ENCODE data around the gene PRKCG.
A peak's percentile ranks its signal among the peaks of the same experiment; 100 is the strongest.
"Not testable (repeated sequence)": the region's sequence is repeated elsewhere in the genome, so short reads cannot be mapped to it uniquely, and the experiment has no call there.

The PRKCG gene

GRCh38 chr19:53865918-53866864 lies 15.8 kb upstream of the PRKCG start:
- Histone ChIP-seq H3K27me3 (ENCODE audit: control insufficient read depth in 1 of 2, insufficient read depth in 2 of 2, low read length in 2 of 2) (no peaks in the 10 kb centered on the region), H3K36me3 (ENCODE audit: control insufficient read depth in 2 of 2, insufficient read depth in 2 of 2, low read length in 2 of 2) (peaks cover 1 to 4% of the 10 kb centered on the region in 2 donors), H3K9ac (ENCODE audit: low read length in 2 of 2) (peak overlapping the region; percentile 87 to 92), H3K4me3 (ENCODE audit: low read length in 2 of 2) (peak overlapping the region; percentile 75 to 81), H3K27ac (ENCODE audit: low read length) (peak overlapping the region; percentile 99), H3K9me3 (ENCODE audit: control insufficient read depth in 2 of 2, low read length in 2 of 2) (no peaks in the 10 kb centered on the region), H3K4me1 (ENCODE audit: control insufficient read depth, insufficient read depth, low read length) (peaks cover 25% of the 10 kb centered on the region)

DNA sequence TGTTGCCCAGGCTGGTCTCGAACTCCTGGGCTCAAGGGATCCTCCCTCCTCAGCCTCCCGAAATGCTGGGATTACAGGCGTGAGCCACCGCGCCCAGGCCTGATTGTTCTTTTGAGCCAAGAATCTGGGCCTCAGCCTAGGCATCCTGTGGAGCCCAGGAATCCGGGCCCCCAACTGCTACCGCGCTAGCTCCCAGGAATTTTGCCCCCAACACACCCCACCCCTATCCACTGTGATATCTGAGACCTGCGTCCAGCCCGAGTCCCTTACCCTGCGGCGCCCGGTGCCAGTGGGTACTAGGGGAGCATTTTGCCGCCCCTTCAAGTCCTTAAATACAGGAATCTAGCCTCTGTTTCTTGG lies 15.2 kb upstream of the PRKCG start:
- Histone ChIP-seq H3K27ac (ENCODE audit: low read length) (peak overlapping the region; percentile 99), H3K27me3 (ENCODE audit: control insufficient read depth in 1 of 2, insufficient read depth in 2 of 2, low read length in 2 of 2) (no peaks in the 10 kb centered on the region), H3K9ac (ENCODE audit: low read length in 2 of 2) (peak overlapping the region; percentile 87 to 92), H3K36me3 (ENCODE audit: control insufficient read depth in 2 of 2, insufficient read depth in 2 of 2, low read length in 2 of 2) (peaks cover 3 to 4% of the 10 kb centered on the region in 2 donors), H3K4me1 (ENCODE audit: control insufficient read depth, insufficient read depth, low read length) (peaks cover 30% of the 10 kb centered on the region), H3K9me3 (ENCODE audit: control insufficient read depth in 2 of 2, low read length in 2 of 2) (no peaks in the 10 kb centered on the region), H3K4me3 (ENCODE audit: low read length in 2 of 2) (peak overlapping the region; percentile 75 to 81)

- Histone ChIP-seq H3K27me3 (ENCODE audit: control insufficient read depth in 1 of 2, insufficient read depth in 2 of 2, low read length in 2 of 2) (no peaks in the 10 kb centered on the region), H3K9me3 (ENCODE audit: control insufficient read depth in 2 of 2, low read length in 2 of 2) (no peaks in the 10 kb centered on the region), H3K36me3 (ENCODE audit: control insufficient read depth in 2 of 2, insufficient read depth in 2 of 2, low read length in 2 of 2) (peaks cover 3 to 4% of the 10 kb centered on the region in 2 donors), H3K4me1 (ENCODE audit: control insufficient read depth, insufficient read depth, low read length) (peaks cover 32% of the 10 kb centered on the region), H3K9ac (ENCODE audit: low read length in 2 of 2) (peak within 1 kb of the TSS; percentile 99 to 100), H3K4me3 (ENCODE audit: low read length in 2 of 2) (peak within 1 kb of the TSS; percentile 99 to 100), H3K27ac (ENCODE audit: low read length) (peak within 1 kb of the TSS; percentile 99)
Observed at GRCh38 chr19:53867225-53868090, 14.5 kb upstream of the PRKCG start, which contains the start of gene MYADM. TSS of gene MYADM (plus strand) at chr19:53867883. CDS start at chr19:53873530, 5,647 bp downstream.

DNA sequence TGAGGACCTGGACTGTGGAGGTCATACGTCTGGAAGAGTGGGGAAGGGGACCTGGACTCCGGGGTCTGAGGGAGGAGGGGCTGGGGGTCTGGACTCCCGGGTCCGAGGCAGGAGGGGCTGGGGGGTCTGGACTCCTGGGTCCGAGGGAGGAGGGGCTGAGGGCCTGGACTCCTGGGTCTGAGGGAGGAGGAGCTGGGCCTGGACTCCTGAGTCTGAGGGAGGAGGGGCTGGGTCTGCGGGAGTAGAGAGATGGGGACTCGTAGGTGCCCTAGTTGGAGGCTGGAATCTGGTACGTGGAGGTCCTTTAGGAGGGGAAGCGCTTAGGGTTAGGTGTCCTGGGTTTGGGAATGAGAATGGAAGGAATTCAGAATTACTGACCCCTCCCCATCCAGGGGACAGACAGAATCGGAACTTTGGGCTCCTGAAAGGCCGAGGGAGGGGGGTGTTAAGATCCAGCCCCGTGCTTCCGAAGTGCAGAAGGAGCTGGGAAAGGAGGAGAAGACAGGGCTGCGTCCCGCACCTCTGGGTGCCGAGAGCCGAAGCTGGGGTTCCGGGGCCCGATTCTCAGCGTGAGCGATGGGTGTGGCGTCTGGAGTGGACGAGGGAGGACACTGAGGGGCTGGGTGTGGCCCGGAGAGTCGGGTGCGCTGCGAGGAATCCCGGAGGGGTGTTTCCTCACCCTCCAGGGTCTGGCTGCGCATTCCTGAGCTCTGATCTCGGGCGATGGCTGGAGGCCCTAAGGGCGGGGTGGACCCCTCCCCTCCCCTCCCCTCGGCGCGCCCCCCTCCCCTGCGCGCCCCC lies 13.7 kb upstream of the PRKCG start:
- H3K27ac ChIP-seq (ENCODE audit: low read length), result peak overlapping the region; percentile 99
- H3K36me3 ChIP-seq (ENCODE audit: control insufficient read depth in 2 of 2, insufficient read depth in 2 of 2, low read length in 2 of 2), result peaks cover 5 to 8% of the 10 kb centered on the region in 2 donors
- no peaks in the 10 kb centered on the region for H3K27me3 ChIP-seq (ENCODE audit: control insufficient read depth in 1 of 2, insufficient read depth in 2 of 2, low read length in 2 of 2)
- H3K4me1 ChIP-seq (ENCODE audit: control insufficient read depth, insufficient read depth, low read length), result peaks cover 37% of the 10 kb centered on the region
- H3K4me3 ChIP-seq (ENCODE audit: low read length in 2 of 2), result peak overlapping the region; percentile 99 to 100
- H3K9me3 ChIP-seq (ENCODE audit: control insufficient read depth in 2 of 2, low read length in 2 of 2), result no peaks in the 10 kb centered on the region
- H3K9ac ChIP-seq (ENCODE audit: low read length in 2 of 2), result peak overlapping the region; percentile 99 to 100

DNA sequence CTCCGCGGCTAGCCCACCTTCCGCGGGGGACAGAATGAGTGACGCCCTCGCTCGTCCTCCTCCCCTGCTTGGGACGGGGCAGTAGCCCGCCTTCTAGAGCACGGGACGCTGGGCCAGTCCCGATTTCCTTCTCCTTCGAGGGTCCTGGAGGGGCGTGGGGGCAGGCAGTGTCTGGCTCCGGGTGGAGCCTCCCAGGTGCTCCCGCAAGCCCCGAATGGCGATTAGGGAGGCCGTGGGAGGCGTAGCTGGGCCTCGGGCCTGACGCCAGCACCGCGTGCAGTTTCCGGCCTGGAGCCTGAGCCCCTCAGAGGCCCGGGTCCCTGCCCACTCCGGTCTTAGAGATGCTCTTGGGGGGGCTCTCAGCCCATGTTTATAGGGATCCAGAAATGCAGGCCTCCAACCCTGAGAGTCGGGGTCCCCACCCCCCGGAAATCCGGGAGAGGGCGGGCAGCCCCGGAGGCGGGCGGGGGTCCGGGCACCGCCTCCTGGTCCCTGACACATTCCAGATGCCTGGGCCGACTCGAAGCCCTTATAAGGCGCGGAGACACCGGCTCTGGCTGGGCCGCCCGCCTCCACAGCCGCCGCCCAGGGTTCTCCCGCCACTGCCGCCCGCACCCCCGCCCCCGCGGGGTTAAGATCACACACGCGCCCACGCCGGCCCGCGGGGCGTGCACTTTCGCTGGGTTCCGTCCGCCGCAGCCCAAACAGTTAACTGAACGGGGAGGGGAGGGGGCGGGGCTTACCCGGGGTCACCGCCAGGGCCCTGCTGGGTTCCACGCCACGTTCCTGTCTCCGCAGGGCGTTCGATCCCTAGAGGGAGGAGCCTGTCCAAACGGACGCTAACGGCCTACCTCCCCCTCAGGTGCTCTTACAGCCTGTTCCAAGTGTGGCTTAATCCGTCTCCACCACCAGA lies 12.8 kb upstream of the PRKCG start:
- Histone ChIP-seq H3K4me3 (ENCODE audit: low read length in 2 of 2) (peak overlapping the region; percentile 99 to 100), H3K36me3 (ENCODE audit: control insufficient read depth in 2 of 2, insufficient read depth in 2 of 2, low read length in 2 of 2) (peaks cover 14 to 16% of the 10 kb centered on the region in 2 donors), H3K27me3 (ENCODE audit: control insufficient read depth in 1 of 2, insufficient read depth in 2 of 2, low read length in 2 of 2) (no peaks in the 10 kb centered on the region), H3K9ac (ENCODE audit: low read length in 2 of 2) (peak overlapping the region; percentile 97 to 100), H3K27ac (ENCODE audit: low read length) (peak overlapping the region; percentile 99), H3K4me1 (ENCODE audit: control insufficient read depth, insufficient read depth, low read length) (peaks cover 44% of the 10 kb centered on the region), H3K9me3 (ENCODE audit: control insufficient read depth in 2 of 2, low read length in 2 of 2) (no peaks in the 10 kb centered on the region)

GRCh38 chr19:53869805-53870484 lies 12.1 kb upstream of the PRKCG start:
- Histone ChIP-seq H3K36me3 (ENCODE audit: control insufficient read depth in 2 of 2, insufficient read depth in 2 of 2, low read length in 2 of 2) (peaks cover 21 to 22% of the 10 kb centered on the region in 2 donors), H3K4me1 (ENCODE audit: control insufficient read depth, insufficient read depth, low read length) (peaks cover 50% of the 10 kb centered on the region), H3K9ac (ENCODE audit: low read length in 2 of 2) (peak overlapping the region; percentile 97 to 100)

DNA sequence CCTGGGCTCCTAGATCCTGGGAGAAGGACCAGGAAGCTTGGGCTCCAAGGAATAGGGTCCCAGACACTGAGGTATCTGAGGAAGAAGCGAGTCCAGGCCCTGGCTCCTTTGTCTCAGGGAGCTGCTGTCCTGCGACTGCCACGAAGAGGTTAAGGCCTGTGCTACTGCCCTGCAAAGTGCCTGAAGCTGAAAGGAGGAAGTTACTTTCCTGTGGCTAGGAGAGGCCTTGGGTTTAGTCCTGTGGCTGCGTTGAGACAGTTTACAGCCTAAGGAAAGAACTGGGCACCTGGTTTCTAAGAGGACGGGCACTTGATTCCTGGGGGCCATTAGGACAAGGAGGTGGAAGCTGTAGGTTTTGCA lies 11.5 kb upstream of the PRKCG start:
- peak overlapping the region; percentile 41 to 61 for H3K4me3 ChIP-seq (ENCODE audit: low read length in 2 of 2)
- H3K36me3 ChIP-seq (ENCODE audit: control insufficient read depth in 2 of 2, insufficient read depth in 2 of 2, low read length in 2 of 2), result peaks cover 22 to 23% of the 10 kb centered on the region in 2 donors
- H3K27ac ChIP-seq (ENCODE audit: low read length), result peak overlapping the region; percentile 37
- H3K4me1 ChIP-seq (ENCODE audit: control insufficient read depth, insufficient read depth, low read length), result peaks cover 53% of the 10 kb centered on the region
- H3K9me3 ChIP-seq (ENCODE audit: control insufficient read depth in 2 of 2, low read length in 2 of 2), result no peaks in the 10 kb centered on the region
- peak overlapping the region; percentile 13 to 23 for H3K9ac ChIP-seq (ENCODE audit: low read length in 2 of 2)
- H3K27me3 ChIP-seq (ENCODE audit: control insufficient read depth in 1 of 2, insufficient read depth in 2 of 2, low read length in 2 of 2), result no peaks in the 10 kb centered on the region

More at GRCh38 chr19:53869805-53870484, 12.1 kb upstream of the PRKCG start:
- Histone ChIP-seq H3K27ac (ENCODE audit: low read length) (peak overlapping the region; percentile 99), H3K4me3 (ENCODE audit: low read length in 2 of 2) (peak overlapping the region; percentile 99 to 100)
- H3K9me3 ChIP-seq (ENCODE audit: control insufficient read depth in 2 of 2, low read length in 2 of 2); H3K27me3 ChIP-seq (ENCODE audit: control insufficient read depth in 1 of 2, insufficient read depth in 2 of 2, low read length in 2 of 2): not testable (repeated sequence)

GRCh38 chr19:53871454-53871853 lies 10.5 kb upstream of the PRKCG start:
- Histone ChIP-seq H3K9ac (ENCODE audit: low read length in 2 of 2) (no peak overlapping the region), H3K27ac (ENCODE audit: low read length) (no peak overlapping the region), H3K36me3 (ENCODE audit: control insufficient read depth in 2 of 2, insufficient read depth in 2 of 2, low read length in 2 of 2) (peaks cover 22 to 28% of the 10 kb centered on the region in 2 donors)

GRCh38 chr19:53872762-53873161 lies 9.2 kb upstream of the PRKCG start:
- Histone ChIP-seq H3K27ac (ENCODE audit: low read length) (no peak overlapping the region), H3K27me3 (ENCODE audit: control insufficient read depth in 1 of 2, insufficient read depth in 2 of 2, low read length in 2 of 2) (no peaks in the 10 kb centered on the region), H3K4me3 (ENCODE audit: low read length in 2 of 2) (no peak overlapping the region), H3K4me1 (ENCODE audit: control insufficient read depth, insufficient read depth, low read length) (peaks cover 44% of the 10 kb centered on the region), H3K36me3 (ENCODE audit: control insufficient read depth in 2 of 2, insufficient read depth in 2 of 2, low read length in 2 of 2) (peaks cover 22 to 32% of the 10 kb centered on the region in 2 donors), H3K9ac (ENCODE audit: low read length in 2 of 2) (no peak overlapping the region), H3K9me3 (ENCODE audit: control insufficient read depth in 2 of 2, low read length in 2 of 2) (no peaks in the 10 kb centered on the region)

More at GRCh38 chr19:53871454-53871853, 10.5 kb upstream of the PRKCG start:
- Histone ChIP-seq H3K4me3 (ENCODE audit: low read length in 2 of 2) (peak overlapping the region in 1 of 2 donors; percentile 15), H3K27me3 (ENCODE audit: control insufficient read depth in 1 of 2, insufficient read depth in 2 of 2, low read length in 2 of 2) (no peaks in the 10 kb centered on the region), H3K9me3 (ENCODE audit: control insufficient read depth in 2 of 2, low read length in 2 of 2) (no peaks in the 10 kb centered on the region), H3K4me1 (ENCODE audit: control insufficient read depth, insufficient read depth, low read length) (peaks cover 48% of the 10 kb centered on the region)

Data from stomach smooth muscle (tissue), 2 donors.